IMR-90 (cell line): ENCODE measurements around the gene TWIST2. TPM values are rescaled to one million over a fixed set of nuclear protein-coding genes. Genes with fewer than 3 reads are reported as not detected.

Source experiments
- ATAC-seq: fragments of 200-7000 bp; cut with Tn5 transposase; 2 replicates; pipeline ENCODE4 v1.9.1; 2020; ENCODE audit warnings: low read depth, mild to moderate bottlenecking, moderate library complexity
- BruUV-seq: library from RNA; stranded (reverse); fragments of 400-500 nt; replicated peaks from 2 replicates; lab custom pipeline; 2021; lab: Mats Ljungman, UMichigan
- CTCF ChIA-PET: fragments of 300-600 bp; formaldehyde crosslinking; extraction: SDS; loops from one replicate; lab custom pipeline; 2021; ENCODE audit warnings: antibody characterized with exemption; lab: Yijun Ruan, JAX
- POLR2A ChIA-PET: fragments of 300-600 bp; sonication (Branson Sonifier 250); formaldehyde crosslinking; loops from one replicate; lab custom pipeline; 2022; ENCODE audit warnings: antibody characterized with exemption; ENCODE audit not compliant: unreplicated experiment; lab: Charles Lee
- DNase-seq: peaks from one replicate; pipeline ENCODE4 v3.0.0; 2013
- H2AFZ ChIP-seq: replicated peaks from 2 replicates; pipeline ENCODE3; 2013; ENCODE audit warnings: low read length, mild to moderate bottlenecking; ENCODE audit not compliant: poor library complexity
- H2AK5ac ChIP-seq: 2 replicates; pipeline ENCODE4 v1.6.1; 2013; ENCODE audit warnings: low read depth, low read length, inconsistent platforms
- H2AK9ac ChIP-seq: replicated peaks from 2 replicates; pipeline ENCODE3; 2013; ENCODE audit warnings: mild to moderate bottlenecking, low read depth, low read length, moderate library complexity; ENCODE audit not compliant: poor library complexity
- H2BK120ac ChIP-seq: 2 replicates; pipeline ENCODE4 v1.6.1; 2013; ENCODE audit warnings: low read depth, low read length, inconsistent platforms
- H2BK15ac ChIP-seq: 3 replicates; pipeline ENCODE4 v1.6.1; 2013; ENCODE audit warnings: low read depth, low read length, inconsistent platforms
- H2BK20ac ChIP-seq: 2 replicates; pipeline ENCODE4 v1.6.1; 2013; ENCODE audit warnings: low read depth, mild to moderate bottlenecking, inconsistent platforms, low read length, moderate library complexity
- H2BK5ac ChIP-seq: 2 replicates; pipeline ENCODE4 v1.6.1; 2013; ENCODE audit warnings: mild to moderate bottlenecking, low read depth, low read length, inconsistent platforms; ENCODE audit not compliant: poor library complexity, severe bottlenecking
- H3K14ac ChIP-seq: replicated peaks from 2 replicates; pipeline ENCODE4 v1.6.1; 2013; ENCODE audit warnings: low read depth, low read length, inconsistent platforms
- H3K18ac ChIP-seq: 2 replicates; pipeline ENCODE4 v1.6.1; 2013; ENCODE audit warnings: low read depth, low read length, control low read depth
- H3K23ac ChIP-seq: 2 replicates; pipeline ENCODE4 v1.6.1; 2013; ENCODE audit warnings: low read depth, low read length, inconsistent platforms
- H3K27ac ChIP-seq: 2 replicates; pipeline ENCODE4 v1.5.1; 2013; ENCODE audit warnings: mild to moderate bottlenecking, control low read depth, low read length; ENCODE audit not compliant: insufficient read depth
- H3K27me3 ChIP-seq: 2 replicates; pipeline ENCODE4 v1.6.1; 2013; ENCODE audit warnings: low read length; ENCODE audit not compliant: control insufficient read depth, insufficient read depth
- H3K36me3 ChIP-seq: 2 replicates; pipeline ENCODE4 v1.6.1; 2013; ENCODE audit warnings: low read length, mixed read lengths; ENCODE audit not compliant: control insufficient read depth, insufficient read depth
- H3K4ac ChIP-seq: 2 replicates; pipeline ENCODE4 v1.6.1; 2013; ENCODE audit warnings: low read depth, low read length, inconsistent platforms
- H3K4me1 ChIP-seq: 2 replicates; pipeline ENCODE4 v1.6.1; 2013; ENCODE audit warnings: low read length, mixed read lengths; ENCODE audit not compliant: control insufficient read depth, insufficient read depth
- H3K4me2 ChIP-seq: 2 replicates; pipeline ENCODE4 v1.6.1; 2013; ENCODE audit warnings: low read depth, mild to moderate bottlenecking, control low read depth, low read length, moderate library complexity
- H3K4me3 ChIP-seq: 2 replicates; pipeline ENCODE4 v1.5.1; 2013; ENCODE audit warnings: low read depth, mild to moderate bottlenecking, control low read depth, low read length, moderate library complexity; ENCODE audit not compliant: insufficient read depth
- H3K56ac ChIP-seq: 2 replicates; pipeline ENCODE4 v1.6.1; 2013; ENCODE audit warnings: low read length, inconsistent platforms; ENCODE audit not compliant: insufficient read depth; ENCODE audit errors: extremely low read depth
- H3K79me1 ChIP-seq, 2 experiments: 2 replicates each; pipeline ENCODE4 v1.6.1; 2013; ENCODE audit warnings: low read length in 2 of 2, inconsistent platforms in 1 of 2, low read depth in 1 of 2
- H3K9ac ChIP-seq: 2 replicates; pipeline ENCODE4 v1.6.1; 2013; ENCODE audit warnings: low read depth, low read length, control low read depth
- H3K9me1 ChIP-seq: 2 replicates; pipeline ENCODE4 v1.6.1; 2013; ENCODE audit warnings: low read length, inconsistent platforms; ENCODE audit not compliant: insufficient read depth
- H3K9me3 ChIP-seq: 2 replicates; pipeline ENCODE4 v1.6.1; 2013; ENCODE audit warnings: low read length; ENCODE audit not compliant: control insufficient read depth, insufficient read depth
- H4K20me1 ChIP-seq: 2 replicates; pipeline ENCODE4 v1.6.1; 2013; ENCODE audit warnings: low read length, inconsistent platforms; ENCODE audit not compliant: insufficient read depth
- H4K5ac ChIP-seq: 2 replicates; pipeline ENCODE4 v1.6.1; 2013; ENCODE audit warnings: mild to moderate bottlenecking, low read depth, low read length, control low read depth
- H4K8ac ChIP-seq, 2 experiments: 2 replicates each; pipeline ENCODE4 v1.6.1; 2013; ENCODE audit warnings: low read depth in 2 of 2, low read length in 2 of 2, control low read depth in 1 of 2, inconsistent platforms in 1 of 2
- H4K91ac ChIP-seq: 2 replicates; pipeline ENCODE4 v1.6.1; 2013; ENCODE audit warnings: low read depth, low read length, inconsistent platforms; ENCODE audit not compliant: insufficient read depth
- BHLHE40 ChIP-seq: fragments of 150-350 bp; IDR thresholded peaks from 2 replicates; pipeline ENCODE4 v1.6.1; 2016; ENCODE audit warnings: mild to moderate bottlenecking, low read depth, low read length
- CEBPB ChIP-seq: IDR thresholded peaks from 2 replicates; pipeline ENCODE4 v1.6.1; 2012; ENCODE audit warnings: low read depth, low read length, improper control_type of control experiment
- CHD1 ChIP-seq: IDR thresholded peaks from 2 replicates; pipeline ENCODE4 v1.6.1; 2012; ENCODE audit warnings: low read depth, low read length, improper control_type of control experiment
- CTCF ChIP-seq: conservative IDR thresholded peaks from 2 replicates; pipeline ENCODE4 v1.5.1; 2012; ENCODE audit warnings: mild to moderate bottlenecking, low read depth, low read length, improper control_type of control experiment
- FOS ChIP-seq: fragments of 150-350 bp; IDR thresholded peaks from 2 replicates; pipeline ENCODE4 v1.6.1; 2016; ENCODE audit warnings: low read depth, low read length
- MAFK ChIP-seq: IDR thresholded peaks from 2 replicates; pipeline ENCODE4 v1.6.1; 2012; ENCODE audit warnings: low read depth, low read length, improper control_type of control experiment
- MAZ ChIP-seq: IDR thresholded peaks from 2 replicates; pipeline ENCODE4 v1.6.1; 2012; ENCODE audit warnings: low read depth, mild to moderate bottlenecking, low read length, improper control_type of control experiment, moderate library complexity, borderline replicate concordance
- MXI1 ChIP-seq: IDR thresholded peaks from 2 replicates; pipeline ENCODE4 v1.6.1; 2012; ENCODE audit warnings: low read depth, mild to moderate bottlenecking, low read length, moderate library complexity, borderline replicate concordance
- NFE2L2 ChIP-seq: fragments of 150-350 bp; IDR thresholded peaks from 2 replicates; pipeline ENCODE4 v1.6.1; 2016; ENCODE audit warnings: low read depth, mild to moderate bottlenecking, low read length
- POLR2A ChIP-seq: IDR thresholded peaks from 2 replicates; pipeline ENCODE4 v1.6.1; 2012; ENCODE audit warnings: mild to moderate bottlenecking, low read depth, low read length
- RAD21 ChIP-seq: IDR thresholded peaks from 2 replicates; pipeline ENCODE4 v1.6.1; 2012; ENCODE audit warnings: low read length, improper control_type of control experiment
- RCOR1 ChIP-seq: IDR thresholded peaks from 2 replicates; pipeline ENCODE4 v1.6.1; 2012; ENCODE audit warnings: mild to moderate bottlenecking, low read length, improper control_type of control experiment; ENCODE audit not compliant: insufficient replicate concordance
- RFX5 ChIP-seq: IDR thresholded peaks from 2 replicates; pipeline ENCODE4 v1.8.0; 2012; ENCODE audit warnings: low read depth, mild to moderate bottlenecking, low read length, moderate library complexity
- SMC3 ChIP-seq: fragments of 150-350 bp; IDR thresholded peaks from 2 replicates; pipeline ENCODE4 v1.6.1; 2016; ENCODE audit warnings: low read depth, mild to moderate bottlenecking, antibody characterized with exemption, low read length, moderate library complexity
- WGBS, 2 experiments: methylation state at CpG; one replicate each; pipeline versions ENCODE4 v1.1.5 to v1.1.7; 2013; ENCODE audit warnings: missing lambda C conversion rate in 2 of 2; ENCODE audit not compliant: insufficient read length in 1 of 2; ENCODE audit errors: extremely low coverage in 2 of 2; 5-methylcytosine and 5-hydroxymethylcytosine counted together
- dilution Hi-C: fragments of 300-500 bp; cut with HindIII; formaldehyde crosslinking; loops from one replicate; pipeline ENCODE4 v1.14.3; 2018; ENCODE audit warnings: low sequenced_read_pairs; ENCODE audit not compliant: unreplicated experiment
- in situ Hi-C: fragments of 300-500 bp; cut with MboI; formaldehyde crosslinking; loops from 3 replicates; pipeline ENCODE4 v1.14.3; 2019; ENCODE audit warnings: low sequenced_read_pairs, inconsistent platforms, mixed read lengths
- intact Hi-C: fragments of 100-400 bp; cut with micrococcal nuclease; formaldehyde crosslinking; loops from 2 replicates; pipeline ENCODE4 v1.10.0; 2022
- polyA plus RNA-seq, 3 experiments: library from polyadenylated mRNA; depleted of rRNA; stranded (reverse); fragments of >200 nt; gene quantifications; 2 replicates each; pipeline ENCODE4 v1.2.3, GENCODE V29; 2012; ENCODE audit warnings: low replicate concordance in 1 of 3
- total RNA-seq: library from RNA; depleted of rRNA; stranded (reverse); fragments of >200 nt; gene quantifications from 2 replicates; pipeline ENCODE4 v1.2.3, GENCODE V29; 2012
- TF ChIP-seq, protein P1 (sequence below): fragments of 150-350 bp; IDR thresholded peaks from 2 replicates; pipeline ENCODE4 v1.6.1; 2016; ENCODE audit warnings: low read depth, mild to moderate bottlenecking, low read length, moderate library complexity, borderline replicate concordance

Gene TWIST2
- total and polyA plus RNA-seq, 2 of the 4 experiments (the other 2 are of a cell fraction) = 9.3 to 33.6 TPM

DNA sequence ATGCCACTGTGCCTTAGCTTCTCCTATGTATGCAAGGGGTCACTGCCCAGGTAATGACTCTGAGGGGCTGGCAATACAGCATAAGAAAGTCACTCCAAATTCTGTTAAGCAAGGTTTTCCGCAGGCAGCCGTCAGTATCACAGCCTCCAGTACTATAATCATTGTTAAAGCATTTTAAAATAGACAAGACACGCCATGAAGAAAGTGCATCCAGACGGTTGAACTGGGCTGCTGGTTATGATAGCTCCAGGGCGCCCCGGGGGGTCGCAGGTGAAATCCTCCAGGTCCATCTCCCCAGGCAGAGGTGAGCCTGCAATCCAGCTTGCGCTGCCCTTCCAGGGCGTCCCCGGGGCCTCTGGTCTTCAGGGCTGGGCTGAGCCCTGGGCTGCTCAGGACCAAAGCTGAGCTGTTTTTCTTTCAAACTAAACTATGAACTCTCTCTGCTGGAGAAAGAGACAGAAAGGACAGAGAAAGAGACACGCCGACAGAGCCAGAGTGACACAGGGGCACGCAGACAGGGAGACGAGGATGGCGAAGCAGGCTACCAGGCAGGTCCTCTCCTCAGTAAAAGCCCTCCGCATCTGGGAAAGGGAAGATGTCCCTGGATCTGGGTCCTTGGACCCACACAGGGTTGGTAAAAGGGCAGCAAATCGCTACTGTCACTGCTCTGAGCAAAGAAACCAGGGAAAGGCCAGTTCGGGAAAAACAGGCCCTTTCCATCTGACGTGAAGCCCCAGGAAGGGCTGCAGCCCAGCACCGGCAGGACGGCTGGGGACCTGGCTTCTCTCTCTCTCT is 2.1 kb upstream of the TWIST2 start (continued):
- TF ChIP-seq MAZ = no peak

DNA sequence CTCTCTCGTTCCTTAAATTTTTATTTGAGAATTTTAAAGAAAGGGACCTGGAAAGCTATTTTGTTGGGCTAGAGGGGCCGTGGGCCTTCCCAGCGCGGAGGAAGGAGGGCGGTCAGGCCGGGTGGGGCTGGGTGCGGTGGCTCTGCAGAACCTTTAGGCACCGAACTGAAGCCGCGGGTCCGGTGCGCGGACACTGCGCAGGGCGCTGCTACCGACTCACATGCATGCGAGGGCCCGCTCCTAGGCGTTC is 1.6 kb upstream of the TWIST2 start:
- Histone ChIP-seq H3K14ac (no peak overlapping the region), H2AK9ac (no peak overlapping the region), H3K9me3 (no peaks in the 10 kb centered on the region), H2AK5ac (no peak overlapping the region), H4K91ac (no peak overlapping the region), H3K79me1 (peaks cover 5% of the 10 kb centered on the region in 2 experiments; a peak in 3 of 4 replicates), H3K4me2 (no peak overlapping the region), H2BK20ac (no peak overlapping the region), H3K9ac (no peak overlapping the region), H3K23ac (no peak overlapping the region), H4K8ac (no peak overlapping the region), H2AFZ (no peak overlapping the region), H3K4me3 (no peak overlapping the region), H3K27ac (no peak overlapping the region), H3K4me1 (peaks cover 10% of the 10 kb centered on the region), H2BK15ac (no peak overlapping the region), H4K20me1 (peaks cover 3% of the 10 kb centered on the region; the same call in 1 of the 2 replicates), H3K56ac (no peak overlapping the region), H3K36me3 (peaks cover 3% of the 10 kb centered on the region; the same call in 1 of the 2 replicates), H3K4ac (no peak overlapping the region), H3K27me3 (0 out of 2 replicates have a peak, but pooled peaks cover 2% of the 10 kb centered on the region), H4K5ac (no peak overlapping the region), H2BK5ac (no peak overlapping the region), H3K18ac (no peak overlapping the region), H2BK120ac (no peak overlapping the region), H3K9me1 (no peaks in the 10 kb centered on the region)
- ChIA-PET CTCF (no interaction called here), POLR2A (no interaction called here)
- dilution Hi-C loops = no loop called here
- WGBS, 2 experiments = 85% methylated on average over 17 of the region's 19 CpGs; no CpG with 5 or more reads in 1 of the 2 experiments
- BruUV-seq = no TSS peak
- in situ Hi-C loops = no loop called here
- intact Hi-C loops = loop anchor here (5.0 kb wide), 3 partner anchors 51 to 1146 kb away; no protein-coding TSS in a partner anchor
- no peak for TF ChIP-seq SMC3
- no peak for TF ChIP-seq NFE2L2
- TF ChIP-seq FOS = no peak
- no peak for TF ChIP-seq MAFK
- TF ChIP-seq POLR2A = no peak
- no peak for TF ChIP-seq RCOR1
- no peak for TF ChIP-seq BHLHE40
- TF ChIP-seq CEBPB = no peak
- TF ChIP-seq MXI1 = no peak
- TF ChIP-seq, protein P1, sequence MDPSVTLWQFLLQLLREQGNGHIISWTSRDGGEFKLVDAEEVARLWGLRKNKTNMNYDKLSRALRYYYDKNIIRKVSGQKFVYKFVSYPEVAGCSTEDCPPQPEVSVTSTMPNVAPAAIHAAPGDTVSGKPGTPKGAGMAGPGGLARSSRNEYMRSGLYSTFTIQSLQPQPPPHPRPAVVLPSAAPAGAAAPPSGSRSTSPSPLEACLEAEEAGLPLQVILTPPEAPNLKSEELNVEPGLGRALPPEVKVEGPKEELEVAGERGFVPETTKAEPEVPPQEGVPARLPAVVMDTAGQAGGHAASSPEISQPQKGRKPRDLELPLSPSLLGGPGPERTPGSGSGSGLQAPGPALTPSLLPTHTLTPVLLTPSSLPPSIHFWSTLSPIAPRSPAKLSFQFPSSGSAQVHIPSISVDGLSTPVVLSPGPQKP = no peak
- no peak for TF ChIP-seq RAD21
- TF ChIP-seq CHD1 = no peak
- no peak for TF ChIP-seq CTCF
- TF ChIP-seq RFX5 = no peak
- ATAC-seq (no peak), DNase-seq (no peak)
